Panc1 (cell line): ENCODE results near the gene DDX42. TPM values are rescaled to one million over a fixed set of nuclear protein-coding genes. Genes with fewer than 3 reads are reported as not detected.

Experiments
- ATAC-seq: fragments of 200-7000 bp; cut with Tn5 transposase; 2 replicates; pipeline ENCODE4 v1.9.1; 2020; ENCODE audit warnings: mild to moderate bottlenecking, moderate library complexity
- BruUV-seq: library from RNA; stranded (reverse); fragments of 400-500 nt; replicated peaks from 2 replicates; lab custom pipeline; 2021; lab: Mats Ljungman, UMichigan
- CTCF ChIA-PET: fragments of 300-600 bp; sonication (Branson Sonifier 250); formaldehyde crosslinking; loops from one replicate; lab custom pipeline; 2022; ENCODE audit warnings: antibody characterized with exemption; lab: Charles Lee
- POLR2A ChIA-PET: fragments of 300-600 bp; sonication (Branson Sonifier 250); formaldehyde crosslinking; loops from one replicate; lab custom pipeline; 2022; ENCODE audit warnings: antibody characterized with exemption; lab: Charles Lee
- DNase-seq: peaks from one replicate; pipeline ENCODE4 v3.0.0-alpha.2; 2010; ENCODE audit warnings: low read depth, low spot score
- H3K27ac ChIP-seq: 2 replicates; pipeline ENCODE4 v1.5.1; 2011; ENCODE audit warnings: mild to moderate bottlenecking, low read length, inconsistent platforms
- H3K27me3 ChIP-seq: fragments of 200-500 bp; sonication (Bioruptor generic); 2 replicates; pipeline ENCODE4 v1.6.0; 2014; ENCODE audit warnings: low read length, inconsistent platforms; ENCODE audit not compliant: control insufficient read depth, insufficient read depth
- H3K36me3 ChIP-seq: fragments of 200-500 bp; sonication (Bioruptor generic); 2 replicates; pipeline ENCODE4 v1.5.1; 2014; ENCODE audit warnings: inconsistent platforms, mild to moderate bottlenecking, low read length, moderate library complexity; ENCODE audit not compliant: control insufficient read depth, insufficient read depth
- H3K4me1 ChIP-seq: 2 replicates; pipeline ENCODE4 v1.5.1; 2011; ENCODE audit warnings: inconsistent platforms, mild to moderate bottlenecking, low read length, moderate library complexity; ENCODE audit not compliant: control insufficient read depth, insufficient read depth
- H3K4me3 ChIP-seq, 2 experiments: 2 replicates each; pipeline ENCODE4 v1.5.1; 2011 to 2012; ENCODE audit warnings: low read depth in 2 of 2, low read length in 2 of 2, mild to moderate bottlenecking in 2 of 2, inconsistent platforms in 1 of 2, moderate library complexity in 1 of 2
- H3K9me3 ChIP-seq: fragments of 200-500 bp; sonication (Bioruptor generic); 2 replicates; pipeline ENCODE4 v1.5.1; 2014; ENCODE audit warnings: low read depth, mild to moderate bottlenecking, inconsistent platforms, low read length, moderate library complexity; ENCODE audit not compliant: control insufficient read depth, insufficient read depth
- CTCF ChIP-seq: fragments of 450-650 bp; IDR thresholded peaks from 2 replicates; pipeline ENCODE4 v1.5.1; 2017; ENCODE audit warnings: mild to moderate bottlenecking
- POLR2AphosphoS5 ChIP-seq: IDR thresholded peaks from 2 replicates; pipeline ENCODE4 v1.6.1; 2012; ENCODE audit warnings: mild to moderate bottlenecking, low read depth, low read length, moderate library complexity
- SIN3A ChIP-seq: IDR thresholded peaks from 2 replicates; pipeline ENCODE4 v1.6.1; 2012; ENCODE audit warnings: low read depth, mild to moderate bottlenecking, low read length, moderate library complexity, borderline replicate concordance; ENCODE audit not compliant: insufficient read depth
- TCF7L2 ChIP-seq: IDR thresholded peaks from 2 replicates; pipeline ENCODE4 v1.6.1; 2011; ENCODE audit warnings: mild to moderate bottlenecking, low read depth, low read length, inconsistent platforms
- in situ Hi-C: cut with HindIII; loops from 2 replicates; pipeline ENCODE4 v1.10.0; 2016; ENCODE audit warnings: low sequenced_read_pairs, low pct_unique_long_range_greater_than_20kb
- intact Hi-C: fragments of 100-400 bp; cut with micrococcal nuclease; formaldehyde crosslinking; loops from one replicate; pipeline ENCODE4 v1.10.0; 2022; ENCODE audit not compliant: unreplicated experiment
- total RNA-seq: library from RNA; stranded (reverse); gene quantifications from one replicate; pipeline ENCODE4 v1.2.1, GENCODE V29; 2021; ENCODE audit not compliant: unreplicated experiment
- TF ChIP-seq, protein P1 (sequence below), 2 experiments: IDR thresholded peaks; 2 replicates each; pipeline ENCODE4 v1.6.1; 2011 to 2012; ENCODE audit warnings: low read depth in 2 of 2, control low read depth in 1 of 2, low read length in 1 of 2, mild to moderate bottlenecking in 1 of 2, moderate library complexity in 1 of 2; ENCODE audit not compliant: insufficient read depth in 1 of 2

Gene DDX42
- total RNA-seq, 1 experiment from 2014 or later = 89.6 TPM

DNA sequence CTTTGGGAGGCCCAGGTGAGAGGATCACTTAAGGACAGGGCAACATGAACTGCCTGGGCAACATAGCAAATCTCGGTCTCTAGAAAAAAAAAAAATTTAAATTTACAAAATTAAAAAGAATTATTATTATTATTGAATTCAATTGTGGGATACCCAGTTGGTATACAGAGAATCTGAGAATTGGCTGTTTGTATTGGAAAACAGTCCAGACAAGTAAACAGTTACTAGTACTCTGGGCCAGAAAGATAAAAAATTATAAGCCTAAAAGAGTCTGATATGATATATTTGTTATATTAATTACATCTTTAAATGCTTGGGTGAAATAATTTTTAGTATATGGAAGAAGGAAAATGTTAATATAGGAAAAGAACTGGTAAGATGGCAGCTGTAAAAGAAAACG is 15.5 kb upstream of the DDX42 start:
- no peaks in the 10 kb centered on the region for H3K4me1 ChIP-seq
- no peak for DNase-seq
- CTCF ChIA-PET = interaction anchor here (0.6 kb wide), 1 partner anchor 91 kb away, joined by 3 read pairs; no protein-coding TSS in a partner anchor
- intact Hi-C loops = no loop called here
- in situ Hi-C loops = no loop called here
- H3K27me3 ChIP-seq = no peaks in the 10 kb centered on the region
- no peak overlapping the region for H3K4me3 ChIP-seq
- H3K9me3 ChIP-seq = no peaks in the 10 kb centered on the region
- H3K36me3 ChIP-seq = peaks cover 27% of the 10 kb centered on the region
- no peak for TF ChIP-seq POLR2AphosphoS5
- no peak for TF ChIP-seq SIN3A
- TF ChIP-seq, protein P1, sequence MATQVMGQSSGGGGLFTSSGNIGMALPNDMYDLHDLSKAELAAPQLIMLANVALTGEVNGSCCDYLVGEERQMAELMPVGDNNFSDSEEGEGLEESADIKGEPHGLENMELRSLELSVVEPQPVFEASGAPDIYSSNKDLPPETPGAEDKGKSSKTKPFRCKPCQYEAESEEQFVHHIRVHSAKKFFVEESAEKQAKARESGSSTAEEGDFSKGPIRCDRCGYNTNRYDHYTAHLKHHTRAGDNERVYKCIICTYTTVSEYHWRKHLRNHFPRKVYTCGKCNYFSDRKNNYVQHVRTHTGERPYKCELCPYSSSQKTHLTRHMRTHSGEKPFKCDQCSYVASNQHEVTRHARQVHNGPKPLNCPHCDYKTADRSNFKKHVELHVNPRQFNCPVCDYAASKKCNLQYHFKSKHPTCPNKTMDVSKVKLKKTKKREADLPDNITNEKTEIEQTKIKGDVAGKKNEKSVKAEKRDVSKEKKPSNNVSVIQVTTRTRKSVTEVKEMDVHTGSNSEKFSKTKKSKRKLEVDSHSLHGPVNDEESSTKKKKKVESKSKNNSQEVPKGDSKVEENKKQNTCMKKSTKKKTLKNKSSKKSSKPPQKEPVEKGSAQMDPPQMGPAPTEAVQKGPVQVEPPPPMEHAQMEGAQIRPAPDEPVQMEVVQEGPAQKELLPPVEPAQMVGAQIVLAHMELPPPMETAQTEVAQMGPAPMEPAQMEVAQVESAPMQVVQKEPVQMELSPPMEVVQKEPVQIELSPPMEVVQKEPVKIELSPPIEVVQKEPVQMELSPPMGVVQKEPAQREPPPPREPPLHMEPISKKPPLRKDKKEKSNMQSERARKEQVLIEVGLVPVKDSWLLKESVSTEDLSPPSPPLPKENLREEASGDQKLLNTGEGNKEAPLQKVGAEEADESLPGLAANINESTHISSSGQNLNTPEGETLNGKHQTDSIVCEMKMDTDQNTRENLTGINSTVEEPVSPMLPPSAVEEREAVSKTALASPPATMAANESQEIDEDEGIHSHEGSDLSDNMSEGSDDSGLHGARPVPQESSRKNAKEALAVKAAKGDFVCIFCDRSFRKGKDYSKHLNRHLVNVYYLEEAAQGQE (IDR thresholded peaks at IDR 0.05; ENCODE audit: insufficient read depth in 1 of 2, low read depth in 2 of 2, low read length in 1 of 2) = no peak
- TF ChIP-seq TCF7L2 = no peak
- no peak for TF ChIP-seq CTCF
- POLR2A ChIA-PET = no interaction called here
- no TSS peak for BruUV-seq
- no peak overlapping the region for H3K27ac ChIP-seq
- no peak for ATAC-seq

- Histone ChIP-seq H3K9me3 (no peaks in the 10 kb centered on the region), H3K36me3 (peaks cover 31% of the 10 kb centered on the region), H3K4me3 (no peak overlapping the region), H3K4me1 (no peaks in the 10 kb centered on the region), H3K27me3 (no peaks in the 10 kb centered on the region), H3K27ac (no peak overlapping the region)
- CTCF ChIA-PET = interaction anchor here (0.6 kb wide), 1 partner anchor 325 kb away, joined by 3 read pairs; no protein-coding TSS in a partner anchor
- intact Hi-C loops (no loop called here), in situ Hi-C loops (no loop called here)
- no peak for ATAC-seq
- DNase-seq = no peak
- BruUV-seq = no TSS peak
- POLR2A ChIA-PET = interaction anchor here (0.7 kb wide), 1 partner anchor 8 kb away, joined by 9 read pairs; no protein-coding TSS in a partner anchor
- TF ChIP-seq CTCF (no peak), SIN3A (no peak), TCF7L2 (no peak), POLR2AphosphoS5 (no peak)
- TF ChIP-seq, protein P1 (IDR thresholded peaks at IDR 0.05; ENCODE audit: insufficient read depth in 1 of 2, low read depth in 2 of 2, low read length in 1 of 2) = no peak
These were observed 13.0 kb upstream of the DDX42 start for GRCh38 chr17:63760771-63761539.
